Right ventricle myocardium inferior (tissue), 1 donor: ENCODE results near the gene EIF3A. TPM values are rescaled to one million over a fixed set of nuclear protein-coding genes. Genes with fewer than 3 reads are reported as not detected.
"Not testable (repeated sequence)": the region's sequence is repeated elsewhere in the genome, so short reads cannot be mapped to it uniquely, and the experiment has no call there.

Experiments used
- ATAC-seq: fragments of 200-7000 bp; cut with Tn5 transposase; one replicate; pipeline ENCODE4 v1.9.1; 2020; ENCODE audit warnings: mild to moderate bottlenecking, moderate library complexity
- DNase-seq: peaks from one replicate; pipeline ENCODE4 v3.0.0; 2021; ENCODE audit errors: missing footprints
- intact Hi-C: fragments of 100-400 bp; cut with DNase I; formaldehyde crosslinking; loops from one replicate; pipeline ENCODE4 v1.11.0; 2022
- long read RNA-seq: library from polyadenylated mRNA; unstranded; transcript quantifications from one replicate; pipeline ENCODE4 v2.0.0, GENCODE V29; 2021
- total RNA-seq: library from RNA; stranded (reverse); fragmentation: NEBNext Ultra II Directional; extraction: Animal tissue kit (Norgen Biotek cat#: 25700); gene quantifications from one replicate; pipeline ENCODE4 v1.2.1, GENCODE V29; 2021
- donor health status: DM: no; HTN: yes; CAD: no; lungs with severe emphysema.

The EIF3A gene, protein sequence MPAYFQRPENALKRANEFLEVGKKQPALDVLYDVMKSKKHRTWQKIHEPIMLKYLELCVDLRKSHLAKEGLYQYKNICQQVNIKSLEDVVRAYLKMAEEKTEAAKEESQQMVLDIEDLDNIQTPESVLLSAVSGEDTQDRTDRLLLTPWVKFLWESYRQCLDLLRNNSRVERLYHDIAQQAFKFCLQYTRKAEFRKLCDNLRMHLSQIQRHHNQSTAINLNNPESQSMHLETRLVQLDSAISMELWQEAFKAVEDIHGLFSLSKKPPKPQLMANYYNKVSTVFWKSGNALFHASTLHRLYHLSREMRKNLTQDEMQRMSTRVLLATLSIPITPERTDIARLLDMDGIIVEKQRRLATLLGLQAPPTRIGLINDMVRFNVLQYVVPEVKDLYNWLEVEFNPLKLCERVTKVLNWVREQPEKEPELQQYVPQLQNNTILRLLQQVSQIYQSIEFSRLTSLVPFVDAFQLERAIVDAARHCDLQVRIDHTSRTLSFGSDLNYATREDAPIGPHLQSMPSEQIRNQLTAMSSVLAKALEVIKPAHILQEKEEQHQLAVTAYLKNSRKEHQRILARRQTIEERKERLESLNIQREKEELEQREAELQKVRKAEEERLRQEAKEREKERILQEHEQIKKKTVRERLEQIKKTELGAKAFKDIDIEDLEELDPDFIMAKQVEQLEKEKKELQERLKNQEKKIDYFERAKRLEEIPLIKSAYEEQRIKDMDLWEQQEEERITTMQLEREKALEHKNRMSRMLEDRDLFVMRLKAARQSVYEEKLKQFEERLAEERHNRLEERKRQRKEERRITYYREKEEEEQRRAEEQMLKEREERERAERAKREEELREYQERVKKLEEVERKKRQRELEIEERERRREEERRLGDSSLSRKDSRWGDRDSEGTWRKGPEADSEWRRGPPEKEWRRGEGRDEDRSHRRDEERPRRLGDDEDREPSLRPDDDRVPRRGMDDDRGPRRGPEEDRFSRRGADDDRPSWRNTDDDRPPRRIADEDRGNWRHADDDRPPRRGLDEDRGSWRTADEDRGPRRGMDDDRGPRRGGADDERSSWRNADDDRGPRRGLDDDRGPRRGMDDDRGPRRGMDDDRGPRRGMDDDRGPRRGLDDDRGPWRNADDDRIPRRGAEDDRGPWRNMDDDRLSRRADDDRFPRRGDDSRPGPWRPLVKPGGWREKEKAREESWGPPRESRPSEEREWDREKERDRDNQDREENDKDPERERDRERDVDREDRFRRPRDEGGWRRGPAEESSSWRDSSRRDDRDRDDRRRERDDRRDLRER (N-terminal part only)
- 88.7 TPM for total RNA-seq
- long read RNA-seq, full-length matches to known transcripts = 83 of 103 reads
- long read RNA-seq, partial matches to known transcripts = 16 of 103 reads
- long read RNA-seq, other reads (novel, unspliced or antisense) = 4 of 103 reads

DNA sequence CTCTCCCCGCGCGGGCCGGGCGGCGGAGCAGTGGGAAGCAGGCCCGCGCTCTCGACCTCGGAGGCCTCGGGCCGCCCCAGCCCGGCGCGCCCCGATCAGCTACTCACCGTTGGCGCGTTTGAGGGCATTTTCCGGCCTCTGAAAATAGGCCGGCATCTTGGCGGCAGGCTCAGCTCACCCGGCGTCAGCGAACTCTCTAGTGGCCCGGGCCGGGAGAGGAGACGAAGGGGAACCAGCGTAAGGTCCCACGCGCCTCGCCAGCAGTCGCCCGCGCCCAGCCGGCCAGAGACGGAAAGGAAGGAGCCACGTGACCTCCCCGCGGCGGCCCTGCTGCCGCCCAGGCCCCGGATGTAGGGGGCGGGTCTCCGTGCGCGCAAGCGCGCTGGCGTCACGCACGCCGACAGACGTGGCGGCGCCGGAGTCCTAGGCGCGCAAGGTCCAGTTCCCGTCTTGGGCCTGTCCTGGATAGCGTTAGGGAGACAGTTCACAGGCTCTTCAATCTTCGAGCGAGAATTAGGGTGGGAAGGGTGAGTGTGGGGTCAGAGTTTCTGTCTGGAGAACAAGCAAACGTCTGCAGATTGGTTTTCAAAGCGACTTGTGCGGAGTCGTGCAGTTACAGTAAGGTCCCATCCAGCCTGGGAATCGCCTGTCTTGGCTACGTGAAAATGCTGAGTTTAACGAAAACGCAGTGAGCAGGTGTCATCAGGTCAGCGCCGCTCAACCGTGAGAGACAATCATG is at the start of gene EIF3A:
TSS of gene EIF3A (minus strand) at position 297 of the 739 bp plus-strand sequence. CDS start at position 156, 141 bp downstream.
- peak; percentile 97 for ATAC-seq
- intact Hi-C loops = loop anchor here (2.0 to 5.0 kb wide), 2 partner anchors 24 to 87 kb away; partner anchors contain the start of genes DENND10 and SFXN4
- peak; percentile 96 for DNase-seq

DNA sequence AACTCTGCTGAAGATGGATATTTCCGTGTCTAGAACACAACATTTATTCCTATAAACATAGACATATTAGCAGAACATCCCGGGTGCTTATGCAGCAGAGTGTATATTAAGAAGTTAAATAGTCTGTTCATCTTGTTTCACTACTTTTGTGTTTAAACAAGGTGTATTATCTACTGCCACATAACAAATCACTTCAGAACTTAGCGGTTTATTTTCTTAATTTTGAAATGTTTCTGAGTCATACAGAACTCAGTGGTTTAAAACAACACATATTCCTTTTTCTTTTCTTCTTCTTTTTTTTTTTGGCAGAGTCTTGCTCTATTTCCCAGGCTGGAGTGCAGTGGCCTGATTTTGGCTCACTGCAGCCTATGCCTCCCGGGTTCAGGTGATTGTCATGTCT is 49.1 kb upstream of the EIF3A start:
- intact Hi-C loops = no loop called here
- DNase-seq = no peak
- ATAC-seq = no peak

DNA sequence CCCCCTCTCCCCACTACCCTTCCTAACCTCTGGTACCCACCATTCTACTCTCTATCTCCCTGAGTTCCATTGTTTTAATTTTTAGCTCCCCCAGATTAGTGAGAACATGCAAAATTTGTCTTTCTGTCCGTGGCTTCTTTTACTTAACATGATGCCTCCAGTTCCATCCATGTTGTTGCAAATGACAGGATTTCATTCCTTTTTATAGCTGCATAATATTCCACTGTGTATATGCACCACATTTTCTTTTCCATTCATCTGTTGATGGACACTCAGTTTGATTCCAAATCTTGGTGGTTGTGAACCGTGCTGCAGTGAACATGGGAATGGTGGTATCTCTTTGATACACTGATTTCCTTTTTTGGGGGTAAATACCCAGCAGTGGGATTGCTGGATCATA is 45.3 kb upstream of the EIF3A start:
- intact Hi-C loops = no loop called here
- DNase-seq (no peak), ATAC-seq (no peak)

DNA sequence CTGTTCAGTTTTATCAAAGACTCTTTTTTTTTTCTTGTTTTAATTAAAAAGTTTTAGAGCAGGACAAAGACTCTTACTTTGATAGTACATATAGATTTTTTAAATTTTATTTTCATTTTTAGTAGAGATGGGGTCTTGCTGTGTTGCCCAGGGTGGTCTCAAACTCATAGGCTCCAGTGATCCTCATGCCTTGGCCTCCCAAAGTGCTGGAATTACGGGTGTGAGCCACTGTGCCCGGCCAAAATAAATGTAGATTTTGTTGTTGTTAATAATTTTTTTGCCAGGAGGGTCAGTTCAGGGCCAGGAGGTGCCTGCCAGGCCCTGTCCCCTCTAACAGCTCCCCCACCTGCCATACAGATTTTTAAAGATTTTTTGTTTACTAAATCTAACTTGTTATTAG is 40.3 kb upstream of the EIF3A start:
- intact Hi-C loops = no loop called here
- ATAC-seq (no peak), DNase-seq (no peak)

DNA sequence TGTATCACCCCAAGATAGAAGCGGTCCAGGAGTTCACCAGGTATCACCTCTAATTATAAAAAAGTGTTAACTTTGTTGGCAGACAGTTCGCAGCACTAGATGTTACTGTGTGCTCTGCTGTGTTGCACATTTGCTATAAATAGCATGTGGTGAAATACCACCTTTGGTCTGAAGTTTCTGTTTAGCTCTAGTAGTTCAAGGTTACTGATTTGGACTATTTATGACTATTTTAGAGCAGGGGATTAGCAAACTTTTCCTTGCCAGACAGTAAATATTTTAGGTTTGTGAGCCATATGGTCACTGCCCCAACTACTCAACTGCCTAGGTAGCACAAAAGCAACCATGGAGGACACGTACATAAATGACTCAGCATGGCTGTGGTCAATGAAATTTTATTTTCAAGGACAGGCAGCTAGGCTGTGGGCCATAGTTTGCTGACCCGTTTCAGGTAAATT is 39.8 kb upstream of the EIF3A start:
- ATAC-seq (peak; percentile 74), DNase-seq (no peak)
- intact Hi-C loops = no loop called here

DNA sequence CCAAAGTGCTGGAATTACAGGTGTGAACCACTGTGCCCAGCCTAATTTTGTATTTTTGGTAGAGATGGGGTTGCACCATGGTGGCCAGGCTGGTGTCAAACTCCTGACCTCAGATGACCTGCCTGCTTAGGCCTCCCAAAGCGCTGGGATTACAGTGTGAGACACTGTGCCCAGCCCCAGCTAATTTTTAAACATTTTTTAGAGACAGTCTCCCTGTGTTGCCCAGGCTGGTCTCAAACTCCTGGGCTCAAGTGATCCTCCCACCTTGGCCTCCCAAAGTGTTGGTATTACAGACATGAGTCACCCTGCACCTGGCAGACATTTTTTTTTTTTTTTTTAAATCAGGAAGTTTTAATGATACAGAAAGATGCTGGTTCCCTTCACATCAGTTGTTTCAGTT is 38.8 kb upstream of the EIF3A start:
- no peak for ATAC-seq
- no peak for DNase-seq
- intact Hi-C loops = no loop called here

DNA sequence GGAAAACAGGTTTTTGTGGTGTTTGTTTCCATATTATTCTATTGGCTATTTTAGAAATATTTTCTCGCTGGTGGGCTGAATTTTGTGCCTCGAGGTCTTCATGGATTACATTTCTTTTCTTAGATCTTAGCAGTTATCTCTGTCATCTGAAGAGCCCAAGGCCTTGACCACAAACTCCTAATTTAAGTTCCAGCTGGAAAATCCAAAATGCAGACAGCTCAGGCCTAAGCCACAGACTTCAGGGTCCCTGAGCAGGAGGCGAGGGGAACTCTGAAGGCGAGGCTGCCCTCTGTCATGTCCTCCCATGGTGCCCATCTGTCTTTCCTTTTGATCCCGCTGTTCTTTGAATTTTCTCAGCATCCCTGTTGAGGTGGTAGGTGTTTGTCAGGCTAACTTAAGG is 37.6 kb upstream of the EIF3A start:
- intact Hi-C loops = no loop called here
- DNase-seq = no peak
- no peak for ATAC-seq

DNA sequence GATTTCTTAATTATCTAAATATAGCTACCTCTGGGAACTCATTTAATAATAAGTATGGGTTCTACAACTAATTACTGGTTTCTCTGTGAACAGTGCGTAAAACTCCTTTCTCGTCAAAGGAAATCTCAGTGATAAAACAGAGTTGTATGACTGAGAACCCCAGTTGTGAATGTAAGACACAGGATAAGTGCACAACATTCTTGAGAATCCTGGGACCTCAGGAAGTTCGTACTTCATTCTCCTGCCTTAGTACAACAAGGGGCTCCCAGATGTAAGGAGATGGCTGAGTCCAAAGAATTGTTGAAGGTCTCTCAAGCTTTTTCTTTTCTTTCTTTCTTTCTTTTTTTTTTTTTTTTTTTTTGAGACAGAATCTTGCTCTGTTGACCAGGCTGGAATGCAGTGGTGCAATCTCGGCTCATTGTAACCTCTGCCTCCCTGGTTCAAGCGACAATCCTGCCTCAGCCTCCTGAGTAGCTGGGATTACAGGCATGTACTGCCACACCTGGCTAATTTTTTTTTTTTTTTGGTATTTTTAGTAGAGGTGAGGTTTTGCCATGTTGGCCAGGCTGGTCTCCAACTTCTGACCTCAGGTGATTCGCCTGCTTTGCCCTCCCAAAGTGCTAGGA is 35.8 kb upstream of the EIF3A start:
- ATAC-seq (no peak), DNase-seq (no peak)
- intact Hi-C loops = no loop called here

DNA sequence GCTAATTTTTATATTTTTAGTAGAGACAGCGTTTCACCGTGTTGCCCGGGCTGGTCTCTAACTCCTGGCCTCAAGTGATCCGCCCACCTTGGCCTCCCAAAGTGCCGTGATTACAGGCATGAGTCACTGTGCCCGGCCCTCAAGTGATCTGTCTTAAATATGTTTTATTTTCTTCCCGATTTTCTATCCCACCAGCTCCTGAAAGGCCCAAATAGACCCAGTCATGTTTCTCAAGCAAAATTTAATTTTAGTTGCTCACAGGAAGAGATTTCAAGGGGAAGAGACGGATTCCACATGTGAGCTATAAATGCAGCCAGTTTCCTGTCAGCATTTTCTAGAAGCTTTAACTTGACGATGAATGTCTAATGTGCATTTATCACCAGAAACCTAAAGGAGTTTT is 35.3 kb upstream of the EIF3A start:
- DNase-seq (no peak), ATAC-seq (no peak)
- intact Hi-C loops = no loop called here

DNA sequence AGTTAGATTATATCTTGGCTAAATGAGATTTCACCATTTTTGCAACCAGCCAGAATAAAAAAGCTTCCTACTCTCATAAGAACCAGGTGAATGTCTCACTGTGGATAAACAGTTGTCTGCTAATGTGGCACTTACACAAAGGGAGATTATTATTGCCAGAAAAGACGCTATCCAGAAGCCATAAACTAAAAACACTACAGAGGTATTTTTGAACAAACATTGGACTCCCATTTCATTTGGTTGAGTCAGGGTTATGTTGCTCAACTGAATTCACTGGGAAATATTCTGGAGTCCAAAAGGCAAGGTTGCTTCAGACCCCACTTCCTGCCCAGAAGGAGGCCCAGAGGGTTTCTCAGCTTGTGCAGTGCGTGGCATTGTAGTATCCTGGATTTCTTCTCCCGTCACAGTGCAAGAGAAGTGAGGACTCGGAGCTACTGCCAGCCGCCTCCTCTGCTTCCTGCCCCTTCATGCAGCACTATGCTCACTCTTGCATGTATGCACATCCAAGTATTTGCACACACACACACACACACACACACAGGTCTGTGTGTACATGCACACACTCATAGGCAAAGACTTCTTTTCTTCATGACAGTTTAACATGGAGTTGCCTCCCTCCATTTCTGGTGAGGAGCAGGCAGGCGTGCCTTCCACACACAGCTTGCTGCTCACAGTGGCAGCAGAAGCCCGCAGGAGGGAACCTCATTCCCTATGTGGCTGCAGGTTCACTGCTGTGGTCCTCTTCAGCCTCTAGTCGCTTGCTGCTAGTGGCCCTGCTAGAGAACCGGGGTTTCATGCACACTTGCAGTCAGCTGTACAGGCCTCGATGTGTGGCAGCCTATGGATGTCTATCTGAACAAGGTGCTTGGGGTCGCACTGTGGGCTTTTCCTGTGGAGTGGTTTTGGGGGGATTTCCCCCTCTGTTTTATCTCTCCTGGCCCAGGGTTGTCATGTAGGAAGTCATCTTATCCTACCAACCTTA is 33.4 kb upstream of the EIF3A start:
- intact Hi-C loops = no loop called here
- DNase-seq (no peak), ATAC-seq (no peak)

DNA sequence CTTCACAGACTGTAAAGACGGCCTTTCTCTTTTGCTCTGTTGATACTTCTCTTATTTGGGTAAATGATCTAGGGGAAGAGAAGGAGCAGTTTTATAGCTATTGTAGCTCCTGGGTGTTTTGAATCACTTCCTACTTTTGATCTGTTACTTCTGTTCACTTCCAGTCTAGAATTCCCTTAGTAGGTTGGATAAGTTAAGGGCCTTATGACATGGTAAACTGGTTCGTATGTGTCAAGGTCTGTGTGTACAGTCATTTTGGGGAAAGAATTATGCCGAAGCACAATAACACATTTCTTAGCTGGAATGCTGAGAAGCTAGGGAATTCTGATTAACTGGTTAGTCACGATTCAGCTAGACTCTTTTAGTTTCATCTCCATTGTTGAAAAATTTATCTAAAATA is 31.4 kb upstream of the EIF3A start:
- ATAC-seq (no peak), DNase-seq (no peak)
- intact Hi-C loops = no loop called here

DNA sequence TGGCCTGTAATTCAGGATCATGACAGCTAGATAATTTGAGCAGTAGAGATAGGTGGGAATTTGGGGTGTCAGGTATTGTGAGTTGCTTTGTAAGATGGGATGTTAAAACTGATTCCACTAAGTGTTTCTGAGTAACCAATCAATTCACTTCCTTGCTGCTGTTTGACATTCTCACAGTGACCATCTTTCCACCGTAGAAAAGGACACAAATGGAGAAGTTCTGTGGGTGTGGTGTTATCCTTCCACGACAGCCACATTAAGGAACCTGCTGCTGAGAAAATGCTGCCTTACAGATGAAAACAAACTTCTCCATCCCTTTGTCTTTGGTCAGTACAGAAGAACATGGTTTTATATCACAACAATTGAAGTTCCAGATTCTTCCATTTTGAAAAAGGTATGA is 27.2 kb upstream of the EIF3A start:
- intact Hi-C loops, DNase-seq, ATAC-seq: not testable (repeated sequence)

DNA sequence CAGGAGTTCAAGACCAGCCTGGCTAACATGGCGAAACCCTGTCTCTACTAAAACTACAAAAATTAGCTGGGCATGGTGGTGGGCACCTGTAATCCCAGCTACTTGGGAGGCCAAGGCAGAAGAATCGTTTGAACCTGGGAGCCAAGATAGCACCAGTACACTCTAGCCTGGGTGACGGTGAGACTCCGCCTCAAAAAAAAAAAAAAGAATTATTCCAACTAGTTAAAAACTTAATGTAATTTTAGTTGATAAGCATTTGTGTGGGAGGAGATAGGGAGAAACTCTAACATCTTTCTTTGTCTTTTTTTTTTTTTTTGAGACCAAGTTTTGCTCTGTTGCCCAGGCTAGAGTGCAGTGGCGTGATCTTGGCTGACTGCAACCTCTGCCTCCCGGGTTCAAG is 26.5 kb upstream of the EIF3A start:
- intact Hi-C loops, ATAC-seq, DNase-seq: not testable (repeated sequence)

DNA sequence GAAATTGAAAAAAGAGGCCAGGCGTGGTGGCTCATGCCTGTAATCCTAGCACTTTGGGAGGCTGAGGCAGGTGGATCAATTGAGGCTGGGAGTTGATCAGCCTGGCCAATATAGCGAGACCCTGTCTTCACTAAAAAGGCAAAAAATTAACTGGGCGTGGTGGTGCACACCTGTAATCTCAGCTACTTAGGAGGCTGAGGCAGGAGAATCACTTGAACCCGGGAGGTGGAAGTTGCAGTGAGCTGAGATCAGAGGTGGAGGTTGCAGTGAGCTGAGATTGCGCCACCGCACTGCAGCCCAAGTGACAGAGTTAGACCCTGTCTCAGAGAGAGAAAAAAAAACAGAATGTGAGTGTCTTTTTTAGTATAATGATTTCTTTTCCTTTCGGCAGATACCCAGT is 25.3 kb upstream of the EIF3A start:
- ATAC-seq, DNase-seq: not testable (repeated sequence)
- intact Hi-C loops = loop anchor here (2.0 kb wide), 1 partner anchor 25 kb away; the partner anchor contains the start of gene EIF3A

DNA sequence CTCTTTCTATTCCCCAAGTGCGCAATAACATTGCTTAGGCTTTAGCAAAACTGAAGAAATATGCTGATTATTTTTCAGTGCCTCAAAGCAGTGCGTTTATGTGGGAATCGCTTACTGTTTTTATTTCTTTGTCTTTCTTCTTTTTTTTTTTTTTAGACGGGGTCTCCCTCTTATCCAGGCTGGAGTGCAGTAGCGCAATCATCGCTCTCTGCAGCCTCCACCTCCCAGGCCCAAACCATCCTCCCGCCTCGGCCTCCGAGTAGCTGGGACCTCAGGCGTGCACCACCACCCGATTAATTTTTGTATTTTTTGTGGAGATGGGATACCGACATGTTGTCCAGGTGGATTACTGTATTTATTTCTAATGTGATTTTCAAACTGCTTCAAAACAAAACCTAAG is 24.5 kb upstream of the EIF3A start:
- intact Hi-C loops = loop anchor here (2.0 kb wide), 1 partner anchor 24 kb away; the partner anchor contains the start of gene EIF3A
- no peak for ATAC-seq
- no peak for DNase-seq

DNA sequence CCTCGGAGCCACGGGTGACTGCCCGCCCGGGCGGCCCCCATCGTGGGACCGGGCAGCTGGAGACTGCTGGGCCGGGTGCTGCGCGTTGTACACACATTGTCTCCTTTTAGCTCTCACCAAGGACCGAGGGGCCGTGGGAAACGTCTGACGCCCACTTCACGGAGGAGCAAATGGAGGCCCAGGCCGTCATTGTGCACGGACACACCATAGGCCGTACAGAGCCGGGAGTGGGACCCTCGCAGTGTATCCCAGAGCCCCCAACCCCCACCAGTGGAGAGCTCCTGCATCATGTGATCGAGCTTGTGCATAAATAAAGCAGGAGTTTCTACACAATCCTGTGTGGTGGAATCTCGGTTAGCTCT is 24.0 kb upstream of the EIF3A start:
- intact Hi-C loops = loop anchor here (2.0 kb wide), 1 partner anchor 24 kb away; the partner anchor contains the start of gene EIF3A
- ATAC-seq (peak; percentile 11), DNase-seq (peak; percentile 68)
